Measurements from ENCODE around the gene PCDHA9. TPM values are rescaled to one million over a fixed set of nuclear protein-coding genes. Genes with fewer than 3 reads are reported as not detected.
"Not testable (repeated sequence)": the region's sequence is repeated elsewhere in the genome, so short reads cannot be mapped to it uniquely, and the experiment has no call there.

PCDHA9 gene
- polyA plus RNA-seq, 3 donors from 2014 or later, result not detected

- H3K9me3 Mint-ChIP-seq, result peaks cover 0 to 14% (median 6%) of the 10 kb centered on the region in 6 donors
- not testable (repeated sequence) for H3K27ac Mint-ChIP-seq; H3K36me3 Mint-ChIP-seq; H3K4me1 Mint-ChIP-seq; H3K4me3 Mint-ChIP-seq; H3K27me3 Mint-ChIP-seq (ENCODE audit: low read depth in 3 of 3); DNase-seq
These were observed 1.9 kb downstream of the PCDHA9 start for GRCh38 chr5:140849831-140850634.

GRCh38 chr5:140855772-140856674 is 7.8 kb downstream of the PCDHA9 start, which contains the start of gene PCDHA10:
PCDHA10 (plus strand) TSS chr5:140855897; CDS start chr5:140856049, 152 bp downstream.
- DNase-seq, result no peak
- H3K4me1 Mint-ChIP-seq, result no peaks in the 10 kb centered on the region
- H3K4me3 Mint-ChIP-seq, result no peak within 1 kb of the TSS
- H3K9me3 Mint-ChIP-seq, result peaks cover 1 to 24% (median 12%) of the 10 kb centered on the region in 6 donors
- H3K36me3 Mint-ChIP-seq, result peaks cover 0 to 4% (median 0%) of the 10 kb centered on the region in 3 donors
- H3K27me3 Mint-ChIP-seq (ENCODE audit: low read depth in 3 of 3), result peaks cover 0 to 5% (median 3%) of the 10 kb centered on the region in 3 donors
- no peak within 1 kb of the TSS for H3K27ac Mint-ChIP-seq

GRCh38 chr5:140857177-140857986 is 9.2 kb downstream of the PCDHA9 start:
- H3K9me3 Mint-ChIP-seq, result peaks cover 6 to 24% (median 16%) of the 10 kb centered on the region in 6 donors
- no peak for DNase-seq
- peaks cover 0 to 4% (median 0%) of the 10 kb centered on the region in 3 donors for H3K36me3 Mint-ChIP-seq
- H3K27me3 Mint-ChIP-seq (ENCODE audit: low read depth in 3 of 3), result peaks cover 0 to 5% (median 5%) of the 10 kb centered on the region in 3 donors
- no peak overlapping the region for H3K27ac Mint-ChIP-seq
- H3K4me1 Mint-ChIP-seq, result no peaks in the 10 kb centered on the region
- H3K4me3 Mint-ChIP-seq, result no peak overlapping the region

GRCh38 chr5:140857987-140858240 is 9.7 kb downstream of the PCDHA9 start:
- Mint-ChIP-seq H3K27ac (no peak overlapping the region), H3K27me3 (ENCODE audit: low read depth in 3 of 3) (peaks cover 0 to 5% (median 5%) of the 10 kb centered on the region in 3 donors), H3K4me3 (no peak overlapping the region), H3K36me3 (peaks cover 0 to 4% (median 0%) of the 10 kb centered on the region in 3 donors), H3K4me1 (no peaks in the 10 kb centered on the region), H3K9me3 (peaks cover 6 to 24% (median 15%) of the 10 kb centered on the region in 6 donors)
- no peak for DNase-seq

- no peak overlapping the region for H3K27ac Mint-ChIP-seq
- H3K4me1 Mint-ChIP-seq, result no peaks in the 10 kb centered on the region
- no peak for DNase-seq
- H3K36me3 Mint-ChIP-seq, result no peaks in the 10 kb centered on the region
- no peak overlapping the region for H3K4me3 Mint-ChIP-seq
- H3K27me3 Mint-ChIP-seq (ENCODE audit: low read depth in 3 of 3), result peaks cover 0 to 4% (median 2%) of the 10 kb centered on the region in 3 donors
- H3K9me3 Mint-ChIP-seq, result peaks cover 3 to 18% (median 8%) of the 10 kb centered on the region in 6 donors
These were observed 14.5 kb downstream of the PCDHA9 start for GRCh38 chr5:140862441-140863295.

GRCh38 chr5:140868721-140869554 is 20.8 kb downstream of the PCDHA9 start, which contains the start of gene PCDHA11:
PCDHA11 (plus strand) TSS chr5:140868957; CDS start chr5:140869104, 147 bp downstream.
- Mint-ChIP-seq H3K27me3 (ENCODE audit: low read depth in 3 of 3) (peaks cover 0 to 11% (median 3%) of the 10 kb centered on the region in 3 donors), H3K9me3 (peaks cover 2 to 31% (median 15%) of the 10 kb centered on the region in 6 donors), H3K4me3 (no peak within 1 kb of the TSS), H3K27ac (no peak within 1 kb of the TSS), H3K4me1 (no peaks in the 10 kb centered on the region), H3K36me3 (peaks cover 0 to 5% (median 4%) of the 10 kb centered on the region in 3 donors)
- DNase-seq, result no peak

GRCh38 chr5:140869555-140869886 is 21.3 kb downstream of the PCDHA9 start:
- H3K4me3 Mint-ChIP-seq, result no peak overlapping the region
- peaks cover 0 to 5% (median 4%) of the 10 kb centered on the region in 3 donors for H3K36me3 Mint-ChIP-seq
- no peaks in the 10 kb centered on the region for H3K4me1 Mint-ChIP-seq
- peaks cover 0 to 9% (median 7%) of the 10 kb centered on the region in 3 donors for H3K27me3 Mint-ChIP-seq (ENCODE audit: low read depth in 3 of 3)
- DNase-seq, result no peak
- H3K27ac Mint-ChIP-seq, result no peak overlapping the region
- peaks cover 2 to 33% (median 17%) of the 10 kb centered on the region in 6 donors for H3K9me3 Mint-ChIP-seq

- Mint-ChIP-seq H3K36me3 (peaks cover 0 to 5% (median 4%) of the 10 kb centered on the region in 3 donors), H3K4me3 (no peak overlapping the region), H3K27me3 (ENCODE audit: low read depth in 3 of 3) (peaks cover 6 to 14% (median 9%) of the 10 kb centered on the region in 3 donors), H3K27ac (no peak overlapping the region), H3K9me3 (peaks cover 6 to 42% (median 24%) of the 10 kb centered on the region in 6 donors), H3K4me1 (no peaks in the 10 kb centered on the region)
- DNase-seq, result no peak
These were observed 22.3 kb downstream of the PCDHA9 start for GRCh38 chr5:140870221-140871201.

- H3K36me3 Mint-ChIP-seq, result peaks cover 0 to 5% (median 0%) of the 10 kb centered on the region in 3 donors
- no peak within 1 kb of the TSS for H3K4me3 Mint-ChIP-seq
- no peaks in the 10 kb centered on the region for H3K4me1 Mint-ChIP-seq
- H3K9me3 Mint-ChIP-seq, result peaks cover 7 to 61% (median 21%) of the 10 kb centered on the region in 6 donors
- no peak within 1 kb of the TSS for H3K27ac Mint-ChIP-seq
- peaks cover 6 to 19% (median 18%) of the 10 kb centered on the region in 3 donors for H3K27me3 Mint-ChIP-seq (ENCODE audit: low read depth in 3 of 3)
- no peak for DNase-seq
These were observed 27.2 kb downstream of the PCDHA9 start, which contains the start of gene PCDHA12 for GRCh38 chr5:140875085-140876065. PCDHA12 (plus strand) TSS chr5:140875308; CDS start chr5:140875473, 165 bp downstream.
